Lung (tissue), 12 donors: Measurements from ENCODE around the gene CDKL1. TPM values are rescaled to one million over a fixed set of nuclear protein-coding genes. Genes with fewer than 3 reads are reported as not detected.

Source experiments
- ATAC-seq: fragments of 200-7000 bp; cut with Tn5 transposase; one replicate; pipeline ENCODE4 v1.9.1; 2020; ENCODE audit warnings: moderate number of reproducible peaks; ENCODE audit not compliant: insufficient read depth, low FRiP score
- DNase-seq, 3 donors: peaks; one replicate each; pipeline ENCODE4 v3.0.0-alpha.2; 2013 to 2017
- H3K27ac ChIP-seq, 2 donors: one replicate each; pipeline ENCODE4 v1.5.1; 2013; ENCODE audit warnings: mild to moderate bottlenecking in 2 of 2, moderate library complexity in 2 of 2, control low read depth in 1 of 2, inconsistent platforms in 1 of 2, low read depth in 1 of 2, low read length in 1 of 2
- H3K27me3 ChIP-seq, 3 donors: one replicate each; pipeline ENCODE4 v1.5.1; 2013; ENCODE audit warnings: low read length in 2 of 3; ENCODE audit not compliant: control insufficient read depth in 3 of 3, insufficient read depth in 3 of 3
- H3K36me3 ChIP-seq, 4 donors: one replicate each; pipeline ENCODE4 v1.5.1; 2013; ENCODE audit warnings: low read length in 4 of 4, mild to moderate bottlenecking in 1 of 4, moderate library complexity in 1 of 4; ENCODE audit not compliant: control insufficient read depth in 4 of 4, insufficient read depth in 4 of 4
- H3K4me1 ChIP-seq, 5 donors: one replicate each; pipeline ENCODE4 v1.5.1; 2013; ENCODE audit warnings: low read length in 5 of 5, mild to moderate bottlenecking in 2 of 5, moderate library complexity in 1 of 5; ENCODE audit not compliant: control insufficient read depth in 5 of 5, insufficient read depth in 5 of 5
- H3K4me3 ChIP-seq: one replicate; pipeline ENCODE4 v1.5.1; 2013; ENCODE audit warnings: mild to moderate bottlenecking, control low read depth, moderate library complexity
- H3K9ac ChIP-seq, 2 donors: one replicate each; pipeline ENCODE4 v1.5.1; 2013; ENCODE audit warnings: low read length in 2 of 2, control low read depth in 1 of 2; ENCODE audit not compliant: insufficient read depth in 1 of 2
- H3K9me3 ChIP-seq, 4 donors: one replicate each; pipeline ENCODE4 v1.5.1; 2013; ENCODE audit warnings: low read length in 3 of 4, mild to moderate bottlenecking in 1 of 4, moderate library complexity in 1 of 4; ENCODE audit not compliant: control insufficient read depth in 4 of 4, insufficient read depth in 3 of 4
- CTCF ChIP-seq: IDR thresholded peaks from 2 replicates; pipeline ENCODE4 v1.5.1; 2012; ENCODE audit warnings: mild to moderate bottlenecking; ENCODE audit errors: control extremely low read depth, extremely low read depth
- WGBS, 2 donors: extraction: QIAGEN DNeasy Blood & Tissue Kit; methylation state at CpG; one replicate each; pipeline ENCODE4 v1.1.7; 2013; 5-methylcytosine and 5-hydroxymethylcytosine counted together
- polyA plus RNA-seq, 2 donors: library from polyadenylated mRNA; stranded (reverse); fragments of 200-250 nt; gene quantifications; one replicate each; pipeline ENCODE4 v1.2.1, GENCODE V29; 2013
- total RNA-seq, 2 donors: library from RNA; depleted of rRNA in 1 of 2; stranded (reverse); fragments of >200 nt in 1 of 2; gene quantifications; one replicate each; pipeline ENCODE4 v1.2.1, GENCODE V29; 2014 to 2021
- donor health status: control.
- donor health status: control.
- donor health status: Bipolar disorder and iron deficiency.
- donor health status: healthy.
- donor health status: DM: yes; HTN: yes; CAD: no.

The CDKL1 gene
- total and polyA plus RNA-seq, 4 donors, result 3.8 to 28.2 (median 16.3) TPM

GRCh38 chr14:50375760-50376159 is 20.9 kb downstream of the CDKL1 start:
- Histone ChIP-seq H3K9ac (no peak overlapping the region), H3K36me3 (peaks cover 0 to 6% (median 2%) of the 10 kb centered on the region in 4 donors), H3K9me3 (no peaks in the 10 kb centered on the region), H3K4me3 (no peak overlapping the region), H3K4me1 (no peaks in the 10 kb centered on the region), H3K27ac (no peak overlapping the region), H3K27me3 (no peaks in the 10 kb centered on the region)
- TF ChIP-seq CTCF, result no peak
- WGBS, 2 donors, result 91 to 96% methylated on average over 5 of the region's 5 CpGs
- no peak for ATAC-seq
- no peak for DNase-seq

GRCh38 chr14:50373959-50374358 is 22.7 kb downstream of the CDKL1 start:
- TF ChIP-seq CTCF, result no peak
- no peaks in the 10 kb centered on the region for H3K4me1 ChIP-seq
- H3K36me3 ChIP-seq, result peaks cover 0 to 3% (median 1%) of the 10 kb centered on the region in 4 donors
- no peak for ATAC-seq
- no peak for DNase-seq
- no peaks in the 10 kb centered on the region for H3K9me3 ChIP-seq
- WGBS, 2 donors, result 82 to 99% methylated on average over 3 of the region's 3 CpGs
- no peak overlapping the region for H3K9ac ChIP-seq
- H3K27me3 ChIP-seq, result no peaks in the 10 kb centered on the region
- no peak overlapping the region for H3K4me3 ChIP-seq
- H3K27ac ChIP-seq, result no peak overlapping the region

GRCh38 chr14:50371546-50371945 is 25.1 kb downstream of the CDKL1 start:
- no peak overlapping the region for H3K9ac ChIP-seq
- H3K4me1 ChIP-seq, result peaks cover 0 to 8% (median 0%) of the 10 kb centered on the region in 5 donors
- peaks cover 0 to 3% (median 0%) of the 10 kb centered on the region in 4 donors for H3K36me3 ChIP-seq
- ATAC-seq (no peak), DNase-seq (no peak)
- WGBS, 2 donors, result 97 to 100% methylated on average over 4 of the region's 4 CpGs
- H3K27me3 ChIP-seq, result no peaks in the 10 kb centered on the region
- no peak for TF ChIP-seq CTCF
- H3K9me3 ChIP-seq, result no peaks in the 10 kb centered on the region
- H3K4me3 ChIP-seq, result no peak overlapping the region
- no peak overlapping the region for H3K27ac ChIP-seq

GRCh38 chr14:50366589-50366988 is 30.1 kb downstream of the CDKL1 start:
- Histone ChIP-seq H3K27me3 (no peaks in the 10 kb centered on the region), H3K4me1 (peaks cover 3 to 16% (median 7%) of the 10 kb centered on the region in 5 donors), H3K4me3 (no peak overlapping the region), H3K36me3 (peaks cover 0 to 2% (median 0%) of the 10 kb centered on the region in 4 donors), H3K27ac (no peak overlapping the region), H3K9me3 (no peaks in the 10 kb centered on the region), H3K9ac (no peak overlapping the region)
- ATAC-seq (no peak), DNase-seq (no peak)
- 71 to 82% methylated on average over 4 of the region's 4 CpGs for WGBS, 2 donors
- TF ChIP-seq CTCF, result no peak
